Subcutaneous adipose tissue (tissue), 4 donors: ENCODE data around the gene MAP1B. TPM values are rescaled to one million over a fixed set of nuclear protein-coding genes. Genes with fewer than 3 reads are reported as not detected.

Experiments used
- total RNA-seq, 4 donors: library from RNA; depleted of rRNA; stranded (reverse); fragments of >200 nt; gene quantifications; one replicate each; pipeline ENCODE4 v1.1.0, GENCODE V29; 2016
- TF ChIP-seq, protein P1 (sequence below): fragments of 450-650 bp; IDR thresholded peaks from one replicate; pipeline ENCODE4 v1.5.1; 2016; ENCODE audit warnings: low read depth, mild to moderate bottlenecking, control low read depth, antibody characterized with exemption, moderate library complexity

MAP1B gene
- total RNA-seq, 4 donors from 2014 or later: 174 to 1,477 (median 584) TPM

DNA sequence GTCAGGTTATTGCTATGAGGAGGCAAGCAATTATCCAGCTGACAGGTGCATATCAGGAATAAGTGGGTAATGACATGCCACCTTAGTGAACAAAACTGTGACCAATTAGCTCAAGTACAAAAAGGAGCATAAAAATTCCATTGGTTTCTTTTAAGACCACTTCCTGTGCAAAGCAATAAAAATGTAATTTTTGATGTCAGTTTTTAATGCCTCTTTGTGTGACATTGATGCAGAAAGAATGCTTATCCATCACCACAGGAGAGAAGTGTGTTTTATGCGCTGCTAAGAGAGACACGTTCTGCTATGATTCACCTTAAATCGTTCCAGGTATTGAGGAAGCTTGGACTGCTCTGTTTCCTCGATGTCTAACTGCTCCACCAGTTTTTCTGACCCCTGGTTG lies 116.1 kb downstream of the MAP1B start:
- TF ChIP-seq, protein P1, sequence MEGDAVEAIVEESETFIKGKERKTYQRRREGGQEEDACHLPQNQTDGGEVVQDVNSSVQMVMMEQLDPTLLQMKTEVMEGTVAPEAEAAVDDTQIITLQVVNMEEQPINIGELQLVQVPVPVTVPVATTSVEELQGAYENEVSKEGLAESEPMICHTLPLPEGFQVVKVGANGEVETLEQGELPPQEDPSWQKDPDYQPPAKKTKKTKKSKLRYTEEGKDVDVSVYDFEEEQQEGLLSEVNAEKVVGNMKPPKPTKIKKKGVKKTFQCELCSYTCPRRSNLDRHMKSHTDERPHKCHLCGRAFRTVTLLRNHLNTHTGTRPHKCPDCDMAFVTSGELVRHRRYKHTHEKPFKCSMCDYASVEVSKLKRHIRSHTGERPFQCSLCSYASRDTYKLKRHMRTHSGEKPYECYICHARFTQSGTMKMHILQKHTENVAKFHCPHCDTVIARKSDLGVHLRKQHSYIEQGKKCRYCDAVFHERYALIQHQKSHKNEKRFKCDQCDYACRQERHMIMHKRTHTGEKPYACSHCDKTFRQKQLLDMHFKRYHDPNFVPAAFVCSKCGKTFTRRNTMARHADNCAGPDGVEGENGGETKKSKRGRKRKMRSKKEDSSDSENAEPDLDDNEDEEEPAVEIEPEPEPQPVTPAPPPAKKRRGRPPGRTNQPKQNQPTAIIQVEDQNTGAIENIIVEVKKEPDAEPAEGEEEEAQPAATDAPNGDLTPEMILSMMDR: no peak

DNA sequence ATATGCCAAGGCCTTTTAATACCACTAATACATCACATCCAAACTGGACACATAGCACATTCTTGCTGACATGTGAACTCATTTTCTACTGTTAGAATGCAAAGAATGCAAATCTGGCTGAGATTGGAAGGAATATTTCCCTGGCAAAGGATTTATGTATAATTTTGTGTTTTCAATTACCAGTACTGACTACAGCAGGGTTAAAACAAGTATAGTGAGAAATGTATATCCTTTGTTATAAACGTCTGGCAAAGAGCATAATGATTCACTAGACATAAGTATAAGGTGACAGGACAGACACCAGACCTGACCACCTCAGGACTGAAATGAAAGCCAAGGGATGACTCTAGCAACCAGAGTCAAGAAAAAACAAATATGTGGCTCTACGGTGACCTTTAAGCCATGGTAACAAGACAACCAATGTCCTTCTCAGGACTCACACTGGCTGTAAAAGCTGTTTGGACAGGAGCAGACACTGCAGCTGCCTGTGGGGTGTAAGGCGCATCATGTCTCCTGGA lies 117.7 kb downstream of the MAP1B start:
- TF ChIP-seq, protein P1: no peak

- TF ChIP-seq, protein P1: no peak
Observed at GRCh38 chr5:72225741-72226140, 118.5 kb downstream of the MAP1B start.

GRCh38 chr5:72226950-72227349 lies 119.7 kb downstream of the MAP1B start:
- TF ChIP-seq, protein P1: no peak

- TF ChIP-seq, protein P1: no peak
Observed at GRCh38 chr5:72228960-72229359, 121.7 kb downstream of the MAP1B start.

DNA sequence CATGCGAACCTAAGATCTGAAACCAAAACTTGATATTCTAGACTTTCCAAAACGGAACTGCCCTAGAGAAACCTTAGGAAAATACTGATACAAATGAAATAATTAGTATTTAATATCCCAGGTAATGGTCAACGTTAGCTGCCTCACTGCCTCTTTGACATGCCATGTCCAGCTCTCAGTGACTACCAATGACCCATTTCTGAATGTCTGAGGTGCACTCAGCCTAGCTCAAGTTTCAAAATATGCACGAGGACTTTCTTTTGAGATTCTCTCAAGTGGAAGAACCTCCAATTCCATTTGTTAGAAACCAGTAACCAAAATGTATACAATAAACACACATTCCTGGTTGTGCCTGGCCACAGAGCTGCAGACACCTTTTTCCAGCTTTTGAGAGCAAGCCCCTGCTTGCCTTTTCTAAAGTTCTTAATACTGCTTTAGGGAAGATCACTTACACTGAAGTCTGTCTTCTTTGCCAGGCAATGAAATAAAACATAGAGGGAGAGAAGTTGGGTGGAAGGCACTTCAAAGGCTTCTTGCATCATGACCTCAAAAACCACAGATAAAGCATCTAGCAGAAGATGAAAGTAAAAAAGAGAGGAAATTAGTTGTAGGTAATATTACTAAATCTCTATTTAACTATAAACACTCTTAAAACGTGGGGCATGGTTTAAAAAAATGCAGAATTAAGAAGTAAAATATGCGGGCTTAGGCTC lies 124.9 kb downstream of the MAP1B start:
- TF ChIP-seq, protein P1: no peak

GRCh38 chr5:72232838-72233237 lies 125.6 kb downstream of the MAP1B start:
- TF ChIP-seq, protein P1: no peak
